ENCODE results near the gene STK32C. TPM values are rescaled to one million over a fixed set of nuclear protein-coding genes. Genes with fewer than 3 reads are reported as not detected.

STK32C gene
- total RNA-seq, 1 donor from 2014 or later: 4.7 TPM

GRCh38 chr10:132302421-132303310, 5.1 kb downstream of the STK32C start:
- Histone ChIP-seq H3K27ac (no peak overlapping the region), H3K27me3 (no peaks in the 10 kb centered on the region), H3K4me1 (peaks cover 8% of the 10 kb centered on the region), H3K4me3 (no peak overlapping the region), H3K9me3 (no peaks in the 10 kb centered on the region), H3K36me3 (no peaks in the 10 kb centered on the region)
- no peak for DNase-seq (ENCODE audit: extremely low spot score in 2 of 2)
- TF ChIP-seq POLR2AphosphoS5 (IDR thresholded peaks at IDR 0.05; ENCODE audit: insufficient read depth in 1 of 2, low read depth in 1 of 2) (no peak), CTCF (IDR thresholded peaks at IDR 0.05) (no peak), POLR2A (IDR thresholded peaks at IDR 0.05) (no peak)
- intact Hi-C loops (cut with DNase I): no loop called here

- Histone ChIP-seq H3K27me3 (no peaks in the 10 kb centered on the region), H3K9me3 (no peaks in the 10 kb centered on the region), H3K27ac (no peak overlapping the region), H3K36me3 (no peaks in the 10 kb centered on the region), H3K4me3 (no peak overlapping the region), H3K4me1 (peaks cover 2% of the 10 kb centered on the region)
- intact Hi-C loops (cut with DNase I): no loop called here
- DNase-seq (ENCODE audit: extremely low spot score in 2 of 2): no peak
- no peak for TF ChIP-seq POLR2A (IDR thresholded peaks at IDR 0.05)
- no peak for TF ChIP-seq CTCF (IDR thresholded peaks at IDR 0.05)
- no peak for TF ChIP-seq POLR2AphosphoS5 (IDR thresholded peaks at IDR 0.05; ENCODE audit: insufficient read depth in 1 of 2, low read depth in 1 of 2)
Measured at GRCh38 chr10:132301371-132302330, 6.1 kb downstream of the STK32C start.

- Histone ChIP-seq H3K36me3 (no peaks in the 10 kb centered on the region), H3K27me3 (no peaks in the 10 kb centered on the region), H3K9me3 (no peaks in the 10 kb centered on the region), H3K27ac (no peak overlapping the region), H3K4me3 (no peak overlapping the region), H3K4me1 (no peaks in the 10 kb centered on the region)
- TF ChIP-seq POLR2AphosphoS5 (IDR thresholded peaks at IDR 0.05; ENCODE audit: insufficient read depth in 1 of 2, low read depth in 1 of 2): no peak
- no peak for TF ChIP-seq POLR2A (IDR thresholded peaks at IDR 0.05)
- TF ChIP-seq CTCF (IDR thresholded peaks at IDR 0.05): no peak
- intact Hi-C loops (cut with DNase I): no loop called here
- no peak for DNase-seq (ENCODE audit: extremely low spot score in 2 of 2)
Measured at GRCh38 chr10:132300582-132300981, 7.2 kb downstream of the STK32C start.

GRCh38 chr10:132299371-132300336, 8.1 kb downstream of the STK32C start:
- Histone ChIP-seq H3K27ac (no peak overlapping the region), H3K4me1 (no peaks in the 10 kb centered on the region), H3K9me3 (no peaks in the 10 kb centered on the region), H3K4me3 (no peak overlapping the region), H3K36me3 (no peaks in the 10 kb centered on the region), H3K27me3 (no peaks in the 10 kb centered on the region)
- intact Hi-C loops (cut with DNase I): no loop called here
- TF ChIP-seq CTCF (IDR thresholded peaks at IDR 0.05) (no peak), POLR2AphosphoS5 (IDR thresholded peaks at IDR 0.05; ENCODE audit: insufficient read depth in 1 of 2, low read depth in 1 of 2) (no peak), POLR2A (IDR thresholded peaks at IDR 0.05) (no peak)
- no peak for DNase-seq (ENCODE audit: extremely low spot score in 2 of 2)
